Liver (tissue), 9 donors: ENCODE results near the gene MAP3K13. TPM values are rescaled to one million over a fixed set of nuclear protein-coding genes. Genes with fewer than 3 reads are reported as not detected.

ENCODE experiments used
- DNase-seq: peaks from one replicate; pipeline ENCODE4 v3.0.0-alpha.2; 2017; ENCODE audit warnings: low spot score
- H3K27ac ChIP-seq, 2 donors: one replicate each; pipeline ENCODE4 v1.7.0; 2013; ENCODE audit warnings: inconsistent platforms in 2 of 2, low read length in 2 of 2, control low read depth in 1 of 2, low read depth in 1 of 2, mild to moderate bottlenecking in 1 of 2
- H3K27me3 ChIP-seq, 4 donors: one replicate each; pipeline versions ENCODE4 v1.6.1 to v1.7.0; 2013; ENCODE audit warnings: low read length in 3 of 4, inconsistent platforms in 1 of 4, mild to moderate bottlenecking in 1 of 4, moderate library complexity in 1 of 4; ENCODE audit not compliant: control insufficient read depth in 4 of 4, insufficient read depth in 4 of 4
- H3K36me3 ChIP-seq, 4 donors: one replicate each; pipeline versions ENCODE4 v1.6.1 to v1.7.0; 2013; ENCODE audit warnings: low read length in 3 of 4, mild to moderate bottlenecking in 3 of 4, low read depth in 1 of 4, moderate library complexity in 1 of 4; ENCODE audit not compliant: control insufficient read depth in 4 of 4, insufficient read depth in 3 of 4
- H3K4me1 ChIP-seq, 4 donors: one replicate each; pipeline versions ENCODE4 v1.6.1 to v1.7.0; 2013; ENCODE audit warnings: low read length in 3 of 4, mild to moderate bottlenecking in 3 of 4, moderate library complexity in 1 of 4; ENCODE audit not compliant: control insufficient read depth in 4 of 4, insufficient read depth in 4 of 4
- H3K4me3 ChIP-seq, 3 donors: one replicate each; pipeline versions ENCODE4 v1.6.1 to v1.7.0; 2013; ENCODE audit warnings: low read length in 3 of 3, control low read depth in 1 of 3, low read depth in 1 of 3, mild to moderate bottlenecking in 1 of 3
- H3K9ac ChIP-seq, 2 donors: one replicate each; pipeline ENCODE4 v1.7.0; 2013; ENCODE audit warnings: low read length in 2 of 2, mild to moderate bottlenecking in 2 of 2, moderate library complexity in 2 of 2, control low read depth in 1 of 2, low read depth in 1 of 2
- H3K9me3 ChIP-seq, 4 donors: one replicate each; pipeline versions ENCODE4 v1.6.1 to v1.7.0; 2013; ENCODE audit warnings: low read length in 3 of 4; ENCODE audit not compliant: control insufficient read depth in 4 of 4
- ATF3 ChIP-seq: IDR thresholded peaks from 2 replicates; pipeline ENCODE4 v1.6.1; 2016; ENCODE audit warnings: antibody characterized with exemption
- CTCF ChIP-seq: fragments of 150-350 bp; IDR thresholded peaks from 2 replicates; pipeline ENCODE4 v1.5.1; 2017; ENCODE audit warnings: improper control_type of control experiment, low read depth, low read length; ENCODE audit not compliant: missing input control
- EGR1 ChIP-seq, 2 donors: IDR thresholded peaks; 2 replicates each; pipeline ENCODE4 v1.6.1; 2016 to 2018; ENCODE audit warnings: antibody characterized with exemption in 2 of 2, low read depth in 2 of 2
- FOXA1 ChIP-seq: IDR thresholded peaks from 2 replicates; pipeline ENCODE4 v1.6.1; 2016; ENCODE audit warnings: antibody characterized with exemption
- FOXA2 ChIP-seq: IDR thresholded peaks from 2 replicates; pipeline ENCODE4 v1.6.1; 2016; ENCODE audit warnings: antibody characterized with exemption
- GABPA ChIP-seq, 2 donors: IDR thresholded peaks in 1 of 2; conservative IDR thresholded peaks in 1 of 2; 2 replicates each; pipeline ENCODE4 v1.6.1; 2016; ENCODE audit warnings: antibody characterized with exemption in 2 of 2, mild to moderate bottlenecking in 1 of 2, moderate library complexity in 1 of 2
- HNF4A ChIP-seq, 2 donors: conservative IDR thresholded peaks; 2 replicates each; pipeline ENCODE4 v1.6.1; 2016; ENCODE audit warnings: antibody characterized with exemption in 2 of 2, mild to moderate bottlenecking in 2 of 2
- HNF4G ChIP-seq: IDR thresholded peaks from 2 replicates; pipeline ENCODE4 v1.6.1; 2016; ENCODE audit warnings: antibody characterized with exemption
- JUND ChIP-seq, 2 donors: IDR thresholded peaks; 2 replicates each; pipeline ENCODE4 v1.6.1; 2016; ENCODE audit warnings: antibody characterized with exemption in 2 of 2
- MAX ChIP-seq: IDR thresholded peaks from 2 replicates; pipeline ENCODE4 v1.6.1; 2016; ENCODE audit warnings: antibody characterized with exemption
- NR2F2 ChIP-seq: IDR thresholded peaks from 2 replicates; pipeline ENCODE4 v1.6.1; 2016; ENCODE audit warnings: antibody characterized with exemption
- RAD21 ChIP-seq, 2 donors: IDR thresholded peaks; 2 replicates each; pipeline ENCODE4 v1.6.1; 2016; ENCODE audit warnings: antibody characterized with exemption in 2 of 2, mild to moderate bottlenecking in 2 of 2
- REST ChIP-seq: IDR thresholded peaks from 2 replicates; pipeline ENCODE4 v1.6.1; 2016; ENCODE audit warnings: antibody characterized with exemption, mild to moderate bottlenecking
- RXRA ChIP-seq, 2 donors: IDR thresholded peaks; 2 replicates each; pipeline ENCODE4 v1.6.1; 2017 to 2018; ENCODE audit warnings: antibody characterized with exemption in 2 of 2, mild to moderate bottlenecking in 1 of 2
- SP1 ChIP-seq: IDR thresholded peaks from 2 replicates; pipeline ENCODE4 v1.6.1; 2018; ENCODE audit warnings: antibody characterized with exemption, mild to moderate bottlenecking
- TAF1 ChIP-seq: conservative IDR thresholded peaks from 2 replicates; pipeline ENCODE4 v1.6.1; 2016; ENCODE audit warnings: antibody characterized with exemption, mild to moderate bottlenecking
- YY1 ChIP-seq: IDR thresholded peaks from 2 replicates; pipeline ENCODE4 v1.6.1; 2016; ENCODE audit warnings: antibody characterized with exemption, mild to moderate bottlenecking
- ZBTB33 ChIP-seq: IDR thresholded peaks from 2 replicates; pipeline ENCODE4 v1.6.1; 2016; ENCODE audit warnings: antibody characterized with exemption
- WGBS: extraction: QIAGEN DNeasy Blood & Tissue Kit; methylation state at CpG from one replicate; pipeline ENCODE4 v1.1.7; 2013; 5-methylcytosine and 5-hydroxymethylcytosine counted together
- polyA plus RNA-seq, 2 donors: library from polyadenylated mRNA; stranded (reverse) in 1 of 2; unstranded in 1 of 2; fragments of 200-250 nt in 1 of 2; fragments of >200 nt in 1 of 2; fragmentation: Nextera tagmentation in 1 of 2; extraction: Ambion mirVana in 1 of 2; gene quantifications; one replicate each; pipeline versions ENCODE4 v1.2.1 to v1.2.3, GENCODE V29; 2013 to 2015
- total RNA-seq, 2 donors: library from RNA; depleted of rRNA; stranded (reverse); fragments of >200 nt; gene quantifications; one replicate each; pipeline ENCODE4 v1.2.3, GENCODE V29; 2014
- donor health status: healthy.
- donor health status: healthy.
- donor health status: healthy.
- donor health status: healthy.
- donor health status: healthy.

MAP3K13 gene
- total and polyA plus RNA-seq, 4 donors = 11.3 to 38.1 (median 26.5) TPM

- Histone ChIP-seq H3K27ac (no peak overlapping the region), H3K9ac (no peak overlapping the region)
- WGBS = 93% methylated on average over 6 of the region's 6 CpGs
Observed at GRCh38 chr3:185397676-185398075, 34.7 kb downstream of the MAP3K13 start.

GRCh38 chr3:185399737-185400667, 37.1 kb downstream of the MAP3K13 start:
- no peaks in the 10 kb centered on the region for H3K9me3 ChIP-seq
- WGBS = 91% methylated on average over 16 of the region's 16 CpGs

More at GRCh38 chr3:185397676-185398075, 34.7 kb downstream of the MAP3K13 start:
- Histone ChIP-seq H3K27me3 (no peaks in the 10 kb centered on the region), H3K4me1 (no peaks in the 10 kb centered on the region), H3K9me3 (no peaks in the 10 kb centered on the region), H3K4me3 (no peak overlapping the region), H3K36me3 (no peaks in the 10 kb centered on the region)
- no peak for DNase-seq
- TF ChIP-seq RXRA (IDR thresholded peaks at IDR 0.05) = no peak
- no peak for TF ChIP-seq ATF3

More at GRCh38 chr3:185399737-185400667, 37.1 kb downstream of the MAP3K13 start:
- no peak overlapping the region for H3K9ac ChIP-seq
- H3K27ac ChIP-seq = no peak overlapping the region
- no peaks in the 10 kb centered on the region for H3K4me1 ChIP-seq
- no peaks in the 10 kb centered on the region for H3K27me3 ChIP-seq
- no peak for DNase-seq
- H3K4me3 ChIP-seq = no peak overlapping the region
- TF ChIP-seq ATF3 (no peak), YY1 (no peak), MAX (no peak), CTCF (no peak), TAF1 (no peak), RAD21 (IDR thresholded peaks at IDR 0.05) (no peak), NR2F2 (no peak), GABPA (IDR thresholded peaks at IDR 0.05 in 1 of 2, conservative IDR thresholded peaks at IDR 0.05 in 1 of 2) (no peak), SP1 (no peak), REST (no peak), HNF4A (conservative IDR thresholded peaks at IDR 0.05) (no peak), FOXA1 (no peak), FOXA2 (no peak), ZBTB33 (no peak), RXRA (IDR thresholded peaks at IDR 0.05) (no peak), HNF4G (no peak), JUND (IDR thresholded peaks at IDR 0.05) (no peak), EGR1 (IDR thresholded peaks at IDR 0.05; ENCODE audit: low read depth in 2 of 2) (no peak)
- no peaks in the 10 kb centered on the region for H3K36me3 ChIP-seq
